HAP-1 (cell line): ENCODE measurements around the gene N4BP2L2.
A peak's percentile ranks its signal among the peaks of the same experiment; 100 is the strongest.

Source experiments
- DNase-seq, 2 experiments: peaks; one replicate each; pipeline ENCODE4 v3.0.0-alpha.2; 2016 to 2020; ENCODE audit warnings: low spot score in 2 of 2
- H3K27me3 ChIP-seq: fragments of 250-450 bp; sonication (Bioruptor Pico); 2 replicates; pipeline ENCODE4 v1.5.1; 2020; ENCODE audit warnings: low read depth, mild to moderate bottlenecking, moderate library complexity
- H3K36me3 ChIP-seq: fragments of 250-450 bp; sonication (Bioruptor Pico); replicated peaks from 2 replicates; pipeline ENCODE4 v1.5.1; 2020; ENCODE audit warnings: mild to moderate bottlenecking
- H3K4me1 ChIP-seq: fragments of 250-450 bp; sonication (Bioruptor Pico); 2 replicates; pipeline ENCODE4 v1.5.1; 2020; ENCODE audit warnings: mild to moderate bottlenecking
- H3K4me3 ChIP-seq: fragments of 250-450 bp; sonication (Bioruptor Pico); 2 replicates; pipeline ENCODE4 v1.5.1; 2020; ENCODE audit warnings: mild to moderate bottlenecking, moderate library complexity
- H3K9me3 ChIP-seq: fragments of 250-450 bp; sonication (Bioruptor Pico); 2 replicates; pipeline ENCODE4 v1.5.1; 2020; ENCODE audit warnings: mild to moderate bottlenecking, moderate library complexity
- in situ Hi-C: fragments of 300-500 bp; cut with MboI; formaldehyde crosslinking; loops from 3 replicates; pipeline ENCODE4 v1.14.3; 2020; ENCODE audit warnings: low sequenced_read_pairs, inconsistent platforms, mixed read lengths

N4BP2L2 gene

DNA sequence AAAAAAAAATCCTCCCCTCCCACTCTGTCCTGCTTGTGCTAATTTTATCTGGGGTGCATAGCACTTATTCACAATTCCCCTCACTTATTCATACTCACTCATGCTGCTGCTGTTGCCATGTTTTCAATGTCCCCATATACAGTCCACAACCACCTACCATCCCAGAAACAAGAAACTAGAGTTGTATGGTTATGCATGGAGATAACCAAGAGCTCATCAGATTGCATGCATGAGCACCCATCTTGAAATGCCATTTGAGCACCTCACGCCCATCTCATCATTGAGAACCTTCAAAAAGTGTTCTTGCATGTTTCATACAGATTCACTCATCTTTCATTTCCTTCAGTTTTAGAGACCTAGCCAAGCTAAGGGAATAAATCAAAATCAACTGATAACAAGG is 15.1 kb upstream of the N4BP2L2 start:
- no peak overlapping the region for H3K4me3 ChIP-seq
- no peaks in the 10 kb centered on the region for H3K36me3 ChIP-seq
- H3K9me3 ChIP-seq = no peaks in the 10 kb centered on the region
- DNase-seq = no peak
- in situ Hi-C loops = no loop called here
- no peaks in the 10 kb centered on the region for H3K27me3 ChIP-seq
- H3K4me1 ChIP-seq = no peaks in the 10 kb centered on the region

DNA sequence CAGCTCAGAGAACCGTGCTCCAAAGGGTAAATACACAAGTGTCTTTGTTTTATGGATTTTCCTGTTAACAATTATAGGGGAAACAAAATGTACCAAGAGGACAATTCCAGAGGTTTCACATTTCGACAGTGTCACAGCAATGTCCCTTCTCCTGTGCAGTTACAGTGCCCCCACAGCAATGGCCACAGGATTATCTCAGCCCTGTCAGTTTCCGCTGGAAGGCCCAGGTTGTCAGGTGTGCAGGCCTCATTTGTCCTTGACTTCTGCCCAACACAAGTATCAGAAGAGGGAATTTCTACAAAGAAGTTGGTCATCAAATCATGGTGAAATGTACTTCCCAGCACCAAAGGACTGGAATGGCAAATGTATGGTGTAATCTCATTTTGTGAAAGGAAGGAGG is 11.2 kb upstream of the N4BP2L2 start:
- no peak for DNase-seq
- Histone ChIP-seq H3K27me3 (no peaks in the 10 kb centered on the region), H3K4me1 (no peaks in the 10 kb centered on the region), H3K36me3 (no peaks in the 10 kb centered on the region), H3K4me3 (no peak overlapping the region), H3K9me3 (no peaks in the 10 kb centered on the region)
- in situ Hi-C loops = no loop called here

DNA sequence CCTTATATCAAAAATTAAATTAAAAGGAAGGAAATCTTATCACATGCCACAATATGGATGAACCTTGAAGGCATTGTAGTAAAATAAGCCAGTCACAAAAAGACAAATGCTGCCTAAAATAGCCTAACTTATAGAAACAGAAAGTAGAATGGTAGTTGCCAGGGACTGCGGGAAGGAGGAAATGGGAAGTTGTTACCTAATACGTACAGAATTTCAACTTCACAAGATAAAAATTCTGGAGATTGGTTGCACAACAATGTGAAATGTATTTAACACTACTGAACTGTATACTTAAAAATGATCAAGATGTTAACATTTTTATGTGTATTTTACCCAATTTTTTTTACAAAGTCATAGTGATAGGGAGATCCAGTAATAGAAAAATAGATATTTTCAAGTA is 10.2 kb upstream of the N4BP2L2 start:
- DNase-seq = no peak
- H3K27me3 ChIP-seq = no peaks in the 10 kb centered on the region
- no peak overlapping the region for H3K4me3 ChIP-seq
- in situ Hi-C loops = no loop called here
- H3K9me3 ChIP-seq = no peaks in the 10 kb centered on the region
- H3K4me1 ChIP-seq = no peaks in the 10 kb centered on the region
- H3K36me3 ChIP-seq = no peaks in the 10 kb centered on the region

GRCh38 chr13:32545083-32545482 is 6.5 kb upstream of the N4BP2L2 start:
- no peaks in the 10 kb centered on the region for H3K9me3 ChIP-seq
- in situ Hi-C loops = no loop called here
- H3K4me1 ChIP-seq = no peaks in the 10 kb centered on the region
- H3K27me3 ChIP-seq = no peaks in the 10 kb centered on the region; the same call in 1 of the 2 replicates
- H3K36me3 ChIP-seq = no peaks in the 10 kb centered on the region
- no peak for DNase-seq
- no peak overlapping the region for H3K4me3 ChIP-seq

DNA sequence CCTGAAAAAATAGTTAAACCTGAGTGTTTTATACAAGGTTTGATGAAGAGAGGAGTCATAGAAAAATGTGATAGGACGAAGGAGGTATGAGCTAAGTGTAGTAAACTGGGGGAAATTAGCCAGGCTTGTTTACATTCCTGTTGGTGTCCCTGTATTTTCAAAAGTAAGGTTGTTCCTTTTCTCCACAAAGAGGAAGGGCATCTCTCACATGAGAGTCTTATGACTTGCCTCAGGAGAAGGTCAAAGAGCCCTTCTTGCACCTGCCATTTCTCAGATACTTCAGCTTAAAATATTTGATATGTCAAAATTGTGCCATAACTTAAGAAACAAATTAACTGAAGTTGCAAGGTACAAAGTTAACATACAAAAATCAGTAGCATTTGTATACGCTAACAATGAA is 3.6 kb upstream of the N4BP2L2 start:
- H3K9me3 ChIP-seq = no peaks in the 10 kb centered on the region
- H3K4me1 ChIP-seq = peaks cover 7% of the 10 kb centered on the region
- 0 out of 2 replicates have a peak, but pooled peaks cover 2% of the 10 kb centered on the region for H3K36me3 ChIP-seq
- no peak overlapping the region for H3K4me3 ChIP-seq
- in situ Hi-C loops = no loop called here
- H3K27me3 ChIP-seq = no peaks in the 10 kb centered on the region; the same call in 1 of the 2 replicates
- DNase-seq = no peak

DNA sequence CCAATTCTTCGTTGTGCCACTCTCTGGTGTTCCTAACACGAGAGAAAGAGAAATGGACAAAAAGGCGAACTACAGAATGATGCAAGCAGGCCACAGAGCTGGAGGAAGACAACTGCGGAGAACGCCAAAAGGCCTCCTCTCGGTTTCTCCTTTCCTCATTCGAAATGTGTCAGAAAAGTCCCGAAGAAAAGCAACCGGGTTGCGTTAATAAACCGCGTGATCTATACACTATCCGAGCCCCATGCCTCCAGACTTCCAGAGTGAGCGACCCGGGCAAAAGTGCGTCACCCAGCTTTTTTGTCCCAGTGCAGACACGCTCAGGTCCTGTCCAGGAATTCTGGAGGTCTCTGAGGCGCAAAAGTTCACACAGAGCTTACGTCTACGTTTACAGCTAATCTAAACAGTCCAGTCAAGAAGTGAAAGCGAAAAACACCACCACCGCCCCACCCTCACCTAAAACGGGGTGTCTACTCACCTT is 413 bp downstream of the N4BP2L2 start:
- Histone ChIP-seq H3K4me3 (peak overlapping the region; percentile 72), H3K36me3 (peaks cover 30% of the 10 kb centered on the region), H3K27me3 (no peaks in the 10 kb centered on the region; the same call in 1 of the 2 replicates), H3K9me3 (no peaks in the 10 kb centered on the region), H3K4me1 (peaks cover 10% of the 10 kb centered on the region)
- peak in 1 of 2 experiments; percentile 40 for DNase-seq
- in situ Hi-C loops = no loop called here

GRCh38 chr13:32537580-32538142 is 934 bp downstream of the N4BP2L2 start:
- peaks cover 10% of the 10 kb centered on the region for H3K4me1 ChIP-seq
- in situ Hi-C loops = no loop called here
- peak overlapping the region; percentile 72 for H3K4me3 ChIP-seq
- no peaks in the 10 kb centered on the region for H3K9me3 ChIP-seq
- peaks cover 30% of the 10 kb centered on the region for H3K36me3 ChIP-seq
- H3K27me3 ChIP-seq = no peaks in the 10 kb centered on the region
- peak in 1 of 2 experiments; percentile 36 for DNase-seq

GRCh38 chr13:32535748-32536147 is 2.8 kb downstream of the N4BP2L2 start:
- H3K27me3 ChIP-seq = no peaks in the 10 kb centered on the region
- no peak for DNase-seq
- in situ Hi-C loops = no loop called here
- no peaks in the 10 kb centered on the region for H3K9me3 ChIP-seq
- H3K4me1 ChIP-seq = peaks cover 10% of the 10 kb centered on the region
- no peak overlapping the region for H3K4me3 ChIP-seq
- H3K36me3 ChIP-seq = peaks cover 30% of the 10 kb centered on the region

- H3K4me1 ChIP-seq = peaks cover 10% of the 10 kb centered on the region
- H3K4me3 ChIP-seq = no peak overlapping the region
- DNase-seq = no peak
- H3K27me3 ChIP-seq = no peaks in the 10 kb centered on the region
- H3K9me3 ChIP-seq = no peaks in the 10 kb centered on the region
- H3K36me3 ChIP-seq = peaks cover 30% of the 10 kb centered on the region
- in situ Hi-C loops = no loop called here
Measured at GRCh38 chr13:32535115-32535514, 3.5 kb downstream of the N4BP2L2 start.

DNA sequence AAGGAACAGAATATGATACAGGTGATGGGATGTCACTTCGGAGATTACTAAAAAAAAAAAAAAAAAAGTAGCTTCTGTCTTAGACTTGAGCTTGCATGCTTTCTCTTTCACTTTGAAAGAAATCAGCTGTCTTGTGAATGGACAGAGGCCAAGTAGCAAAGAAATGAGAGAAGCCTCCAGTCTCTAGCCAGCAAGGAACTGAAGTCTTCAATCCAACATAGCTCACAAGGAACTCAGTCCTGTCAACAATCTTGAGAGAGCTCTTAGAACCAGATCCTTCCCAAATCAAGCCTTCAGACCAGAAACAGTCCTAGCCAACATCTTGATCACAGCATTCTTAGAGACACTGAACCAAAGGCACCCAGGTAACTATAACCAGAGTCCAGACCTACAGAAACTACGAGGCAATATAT is 7.7 kb downstream of the N4BP2L2 start:
- Histone ChIP-seq H3K4me1 (no peaks in the 10 kb centered on the region; the same call in 1 of the 2 replicates), H3K36me3 (peaks cover 22% of the 10 kb centered on the region), H3K27me3 (no peaks in the 10 kb centered on the region), H3K9me3 (no peaks in the 10 kb centered on the region), H3K4me3 (no peak overlapping the region)
- in situ Hi-C loops = no loop called here
- no peak for DNase-seq

DNA sequence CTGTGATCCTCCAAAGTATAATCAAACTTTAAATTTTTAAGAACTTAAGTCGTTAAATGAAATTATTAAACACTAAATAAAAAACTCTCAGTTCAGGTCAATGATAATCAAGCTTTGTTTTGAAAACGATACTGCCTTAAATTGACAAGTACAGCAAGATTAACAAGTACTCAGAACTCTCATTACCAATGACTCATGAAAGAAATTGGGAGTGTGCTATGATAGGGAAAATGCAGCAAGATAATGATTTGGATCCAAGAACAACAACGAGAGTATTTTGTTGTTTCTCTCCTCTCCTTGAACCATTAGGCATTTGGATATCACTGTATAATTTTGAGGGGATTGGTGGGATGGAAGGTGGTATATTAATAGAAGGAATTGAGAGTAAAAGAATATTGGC is 10.2 kb downstream of the N4BP2L2 start:
- no peaks in the 10 kb centered on the region for H3K9me3 ChIP-seq
- H3K4me1 ChIP-seq = no peaks in the 10 kb centered on the region
- DNase-seq = no peak
- in situ Hi-C loops = no loop called here
- peaks cover 4% of the 10 kb centered on the region; the same call in 1 of the 2 replicates for H3K36me3 ChIP-seq
- H3K4me3 ChIP-seq = no peak overlapping the region
- no peaks in the 10 kb centered on the region for H3K27me3 ChIP-seq

GRCh38 chr13:32527151-32527550 is 11.4 kb downstream of the N4BP2L2 start:
- no peak for DNase-seq
- Histone ChIP-seq H3K27me3 (no peaks in the 10 kb centered on the region), H3K36me3 (peaks cover 8% of the 10 kb centered on the region), H3K9me3 (no peaks in the 10 kb centered on the region), H3K4me1 (no peaks in the 10 kb centered on the region), H3K4me3 (no peak overlapping the region)
- in situ Hi-C loops = no loop called here

GRCh38 chr13:32525766-32526165 is 12.8 kb downstream of the N4BP2L2 start:
- in situ Hi-C loops = no loop called here
- Histone ChIP-seq H3K9me3 (no peaks in the 10 kb centered on the region), H3K36me3 (peaks cover 15% of the 10 kb centered on the region), H3K27me3 (no peaks in the 10 kb centered on the region), H3K4me3 (no peak overlapping the region), H3K4me1 (no peaks in the 10 kb centered on the region)
- DNase-seq = no peak

DNA sequence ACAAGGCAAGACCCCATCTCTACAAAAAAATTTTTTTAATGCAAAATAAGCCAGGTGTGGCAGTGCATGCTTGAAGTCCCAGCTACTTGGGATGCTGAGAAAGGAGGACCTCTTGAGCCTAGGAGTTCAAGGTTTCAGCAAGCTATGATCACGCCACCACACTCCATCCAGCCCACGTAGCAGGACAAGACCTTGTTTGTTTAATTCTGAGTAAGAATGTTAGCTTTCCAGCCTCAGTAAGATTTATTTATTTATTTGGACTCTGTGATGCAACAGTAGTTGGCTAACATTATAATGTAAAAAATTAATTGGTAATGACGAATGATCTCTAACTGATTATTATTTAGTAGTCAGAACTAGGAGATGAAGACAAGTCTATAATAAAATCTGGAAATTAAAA is 23.3 kb downstream of the N4BP2L2 start:
- H3K9me3 ChIP-seq = no peaks in the 10 kb centered on the region
- in situ Hi-C loops = no loop called here
- no peak for DNase-seq
- no peaks in the 10 kb centered on the region for H3K27me3 ChIP-seq
- H3K4me1 ChIP-seq = peaks cover 14% of the 10 kb centered on the region
- H3K4me3 ChIP-seq = no peak overlapping the region
- peaks cover 26% of the 10 kb centered on the region for H3K36me3 ChIP-seq

- no peak for DNase-seq
- Histone ChIP-seq H3K4me3 (no peak overlapping the region), H3K27me3 (no peaks in the 10 kb centered on the region), H3K36me3 (peaks cover 11% of the 10 kb centered on the region), H3K9me3 (no peaks in the 10 kb centered on the region), H3K4me1 (no peaks in the 10 kb centered on the region)
- in situ Hi-C loops = no loop called here
Measured at GRCh38 chr13:32511482-32511881, 27.1 kb downstream of the N4BP2L2 start.
